NB4 (cell line): ENCODE measurements around the gene ASMT.

ENCODE experiments used
- POLR2A ChIP-seq: IDR thresholded peaks from 2 replicates; pipeline ENCODE4 v1.6.1; 2011; ENCODE audit warnings: mild to moderate bottlenecking; ENCODE audit not compliant: insufficient read length; ENCODE audit errors: extremely low read depth
- TF ChIP-seq, protein P1 (sequence below): IDR thresholded peaks from one replicate; pipeline ENCODE4 v1.5.1; 2012; ENCODE audit warnings: low read depth, low read length
- TF ChIP-seq, protein P2 (sequence below): IDR thresholded peaks from 2 replicates; pipeline ENCODE4 v1.6.1; 2011; ENCODE audit warnings: low read depth, low read length

DNA sequence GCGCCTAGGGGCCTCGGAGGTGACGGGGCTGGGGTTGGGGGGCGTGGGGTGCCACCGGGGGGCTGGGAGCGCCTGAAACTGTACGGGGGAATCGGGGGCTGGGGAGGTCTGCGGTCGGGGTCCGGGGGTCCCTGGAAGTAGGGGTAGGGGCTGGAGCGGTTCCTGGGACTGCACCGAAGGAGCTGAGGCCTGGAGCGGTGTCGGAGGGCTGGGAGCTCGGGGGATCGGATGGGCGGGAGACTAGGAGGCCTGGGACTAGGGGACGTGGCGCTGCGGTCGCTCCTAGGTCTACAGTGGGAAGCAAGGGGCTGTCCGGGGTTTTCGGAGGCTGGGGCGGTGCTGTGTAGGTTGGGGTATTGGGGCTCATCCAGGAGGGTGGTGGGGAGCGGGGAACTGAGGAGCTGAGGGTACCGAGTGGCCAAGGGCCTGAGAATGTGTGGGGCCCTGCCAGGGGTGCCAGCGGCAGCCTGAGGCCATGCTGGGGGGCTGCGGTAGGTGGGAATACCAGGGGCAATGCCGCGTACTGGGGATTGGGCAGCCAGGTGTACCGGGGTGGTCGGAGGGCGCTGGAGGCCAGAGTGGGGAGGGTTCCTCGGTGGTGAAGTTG is 22.9 kb upstream of the ASMT start:
- TF ChIP-seq, protein P1, sequence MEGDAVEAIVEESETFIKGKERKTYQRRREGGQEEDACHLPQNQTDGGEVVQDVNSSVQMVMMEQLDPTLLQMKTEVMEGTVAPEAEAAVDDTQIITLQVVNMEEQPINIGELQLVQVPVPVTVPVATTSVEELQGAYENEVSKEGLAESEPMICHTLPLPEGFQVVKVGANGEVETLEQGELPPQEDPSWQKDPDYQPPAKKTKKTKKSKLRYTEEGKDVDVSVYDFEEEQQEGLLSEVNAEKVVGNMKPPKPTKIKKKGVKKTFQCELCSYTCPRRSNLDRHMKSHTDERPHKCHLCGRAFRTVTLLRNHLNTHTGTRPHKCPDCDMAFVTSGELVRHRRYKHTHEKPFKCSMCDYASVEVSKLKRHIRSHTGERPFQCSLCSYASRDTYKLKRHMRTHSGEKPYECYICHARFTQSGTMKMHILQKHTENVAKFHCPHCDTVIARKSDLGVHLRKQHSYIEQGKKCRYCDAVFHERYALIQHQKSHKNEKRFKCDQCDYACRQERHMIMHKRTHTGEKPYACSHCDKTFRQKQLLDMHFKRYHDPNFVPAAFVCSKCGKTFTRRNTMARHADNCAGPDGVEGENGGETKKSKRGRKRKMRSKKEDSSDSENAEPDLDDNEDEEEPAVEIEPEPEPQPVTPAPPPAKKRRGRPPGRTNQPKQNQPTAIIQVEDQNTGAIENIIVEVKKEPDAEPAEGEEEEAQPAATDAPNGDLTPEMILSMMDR, result no peak
- TF ChIP-seq POLR2A, result no peak
- TF ChIP-seq, protein P2, sequence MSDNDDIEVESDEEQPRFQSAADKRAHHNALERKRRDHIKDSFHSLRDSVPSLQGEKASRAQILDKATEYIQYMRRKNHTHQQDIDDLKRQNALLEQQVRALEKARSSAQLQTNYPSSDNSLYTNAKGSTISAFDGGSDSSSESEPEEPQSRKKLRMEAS, result no peak
